GM23338 (cell line): Measurements from ENCODE around the gene TOLLIP. TPM values are rescaled to one million over a fixed set of nuclear protein-coding genes. Genes with fewer than 3 reads are reported as not detected.

ENCODE experiments used
- ATAC-seq: fragments of 200-7000 bp; cut with Tn5 transposase; 3 replicates; pipeline ENCODE4 v1.9.1; 2020
- DNase-seq: peaks from one replicate; pipeline ENCODE4 v3.0.0-alpha.2; 2015; ENCODE audit warnings: low spot score
- H2AFZ ChIP-seq: fragments of 200-600 bp; sonication (generic); 2 replicates; pipeline ENCODE4 v1.8.0; 2016; ENCODE audit warnings: antibody characterized with exemption, mild to moderate bottlenecking, moderate library complexity
- H3F3A ChIP-seq: fragments of 200-600 bp; sonication (generic); replicated peaks from 2 replicates; pipeline ENCODE4 v1.8.0; 2017; ENCODE audit warnings: antibody characterized with exemption, mixed run types, low read depth
- H3K27ac ChIP-seq: fragments of 200-600 bp; sonication (generic); 2 replicates; pipeline ENCODE4 v1.6.1; 2016; ENCODE audit warnings: low read depth
- H3K27me3 ChIP-seq: fragments of 200-600 bp; sonication (generic); 2 replicates; pipeline ENCODE4 v1.8.0; 2016; ENCODE audit warnings: mild to moderate bottlenecking, mixed run types, moderate library complexity; ENCODE audit not compliant: insufficient read depth
- H3K36me3 ChIP-seq: fragments of 200-600 bp; sonication (generic); 2 replicates; pipeline ENCODE4 v1.8.0; 2016; ENCODE audit warnings: mild to moderate bottlenecking; ENCODE audit not compliant: insufficient read depth
- H3K4me1 ChIP-seq: fragments of 200-600 bp; sonication (generic); 2 replicates; pipeline ENCODE4 v1.8.0; 2016; ENCODE audit warnings: mild to moderate bottlenecking, moderate library complexity; ENCODE audit not compliant: insufficient read depth
- H3K4me2 ChIP-seq: fragments of 200-600 bp; sonication (generic); 2 replicates; pipeline ENCODE4 v1.7.1; 2017; ENCODE audit warnings: mixed run types
- H3K4me3 ChIP-seq: fragments of 200-600 bp; sonication (generic); 2 replicates; pipeline ENCODE4 v1.6.1; 2016; ENCODE audit warnings: mixed run types
- H3K79me2 ChIP-seq: fragments of 200-600 bp; sonication (generic); replicated peaks from 2 replicates; pipeline ENCODE4 v1.8.0; 2017; ENCODE audit warnings: mild to moderate bottlenecking; ENCODE audit not compliant: insufficient read depth
- H3K9me2 ChIP-seq: fragments of 200-600 bp; sonication (generic); 2 replicates; pipeline ENCODE4 v1.8.0; 2017; ENCODE audit not compliant: insufficient read depth
- H4K20me1 ChIP-seq: fragments of 200-600 bp; sonication (generic); replicated peaks from 2 replicates; pipeline ENCODE4 v1.8.0; 2017; ENCODE audit warnings: mild to moderate bottlenecking; ENCODE audit not compliant: insufficient read depth
- H3K27ac Mint-ChIP-seq: 2 replicates; pipeline ENCODE4 v1.8.0; 2020; ENCODE audit warnings: inconsistent platforms, mild to moderate bottlenecking, moderate library complexity, mixed read lengths
- H3K27me3 Mint-ChIP-seq: 3 replicates; pipeline ENCODE4 v1.8.0; 2022; ENCODE audit warnings: low read depth, mild to moderate bottlenecking, moderate library complexity, mixed read lengths, inconsistent platforms; ENCODE audit not compliant: insufficient read depth, poor library complexity
- H3K36me3 Mint-ChIP-seq: 3 replicates; pipeline ENCODE4 v1.8.0; 2021; ENCODE audit warnings: low read depth, mild to moderate bottlenecking, inconsistent platforms, moderate library complexity, mixed read lengths
- H3K4me1 Mint-ChIP-seq: 3 replicates; pipeline ENCODE4 v1.8.0; 2020; ENCODE audit warnings: mild to moderate bottlenecking, inconsistent platforms, mixed read lengths
- H3K4me3 Mint-ChIP-seq: 3 replicates; pipeline ENCODE4 v1.8.0; 2021; ENCODE audit warnings: moderate library complexity, mild to moderate bottlenecking, inconsistent platforms, mixed read lengths
- H3K9me3 Mint-ChIP-seq: 3 replicates; pipeline ENCODE4 v1.8.0; 2020; ENCODE audit warnings: moderate library complexity, mild to moderate bottlenecking, inconsistent platforms, mixed read lengths
- CTCF ChIP-seq, 2 experiments: fragments of 200-600 bp in 1 of 2; sonication (generic) in 1 of 2; conservative IDR thresholded peaks; 2 replicates each; pipeline versions ENCODE4 v1.5.1 to v1.6.1; 2016 to 2017; ENCODE audit warnings: antibody characterized with exemption in 2 of 2, low read depth in 2 of 2, mild to moderate bottlenecking in 2 of 2, moderate library complexity in 1 of 2
- NANOG ChIP-seq: IDR thresholded peaks from 2 replicates; pipeline ENCODE4 v1.6.1; 2016; ENCODE audit warnings: antibody characterized with exemption, borderline replicate concordance
- POLR2AphosphoS5 ChIP-seq: IDR thresholded peaks from 2 replicates; pipeline ENCODE4 v1.6.1; 2016; ENCODE audit warnings: antibody characterized with exemption, low read depth
- REST ChIP-seq: IDR thresholded peaks from one replicate; pipeline ENCODE4 v1.6.1; 2018; ENCODE audit warnings: antibody characterized with exemption; ENCODE audit not compliant: unreplicated experiment
- STAT1 ChIP-seq: IDR thresholded peaks from one replicate; pipeline ENCODE4 v1.6.1; 2016; ENCODE audit warnings: antibody characterized with exemption; ENCODE audit not compliant: unreplicated experiment
- ZNF114 ChIP-seq: fragments of 250-450 bp; sonication (Bioruptor Pico); IDR thresholded peaks from 2 replicates; pipeline ENCODE4 v1.5.0; 2020; ENCODE audit warnings: mild to moderate bottlenecking, moderate library complexity
- ZNF331 ChIP-seq: fragments of 250-450 bp; sonication (Bioruptor Pico); IDR thresholded peaks from 2 replicates; pipeline ENCODE4 v1.5.0; 2020; ENCODE audit warnings: low read depth, mild to moderate bottlenecking, moderate library complexity
- ZNF462 ChIP-seq: fragments of 250-450 bp; sonication (Bioruptor Pico); IDR thresholded peaks from 2 replicates; pipeline ENCODE4 v1.5.0; 2020; ENCODE audit warnings: mild to moderate bottlenecking, moderate library complexity
- polyA plus RNA-seq: library from polyadenylated mRNA; unstranded; fragments of >200 nt; fragmentation: Nextera tagmentation; extraction: Ambion mirVana; gene quantifications from 2 replicates; pipeline ENCODE4 v1.2.1, GENCODE V29; 2016
- total RNA-seq: library from RNA; depleted of rRNA; stranded (reverse); fragments of >200 nt; shearing (Covaris generic); gene quantifications from 2 replicates; pipeline ENCODE4 v1.2.3, GENCODE V29; 2014

TOLLIP gene
- total and polyA plus RNA-seq, 2 experiments from 2014 or later, result 13.5 to 18.0 TPM

GRCh38 chr11:1261241-1262071 is 48.0 kb downstream of the TOLLIP start (continued):
- TF ChIP-seq ZNF114 (no peak), REST (no peak), NANOG (no peak)

- H3K36me3 ChIP-seq, result no peaks in the 10 kb centered on the region
- no peak overlapping the region for H3K27ac ChIP-seq
- DNase-seq (no peak), ATAC-seq (no peak)
- no peaks in the 10 kb centered on the region; the same call in 1 of the 2 replicates for H3K4me1 ChIP-seq
- H2AFZ ChIP-seq, result no peak overlapping the region
- no peaks in the 10 kb centered on the region for H3K79me2 ChIP-seq
- H3K9me2 ChIP-seq, result no peaks in the 10 kb centered on the region
- no peak overlapping the region for H3K4me2 ChIP-seq
- H4K20me1 ChIP-seq, result no peaks in the 10 kb centered on the region
- no peak overlapping the region for H3K4me3 Mint-ChIP-seq
- H3F3A ChIP-seq, result no peaks in the 10 kb centered on the region
- H3K4me3 ChIP-seq, result no peak overlapping the region
- peaks cover 9% of the 10 kb centered on the region for H3K27me3 Mint-ChIP-seq
- no peak overlapping the region for H3K27ac Mint-ChIP-seq
- peaks cover 2% of the 10 kb centered on the region; the same call in 2 of the 3 replicates for H3K4me1 Mint-ChIP-seq
- H3K27me3 ChIP-seq, result no peaks in the 10 kb centered on the region
- H3K9me3 Mint-ChIP-seq, result peaks cover 16% of the 10 kb centered on the region
- H3K36me3 Mint-ChIP-seq, result peaks cover 12% of the 10 kb centered on the region
- TF ChIP-seq ZNF462 (CRISPR knock-in tag), result no peak
- no peak for TF ChIP-seq STAT1
- no peak for TF ChIP-seq REST
- TF ChIP-seq ZNF331 (CRISPR knock-in tag), result no peak
- TF ChIP-seq CTCF (conservative IDR thresholded peaks at IDR 0.05; ENCODE audit: low read depth in 2 of 2), result no peak
- TF ChIP-seq POLR2AphosphoS5, result no peak
- TF ChIP-seq NANOG, result no peak
These were observed 48.8 kb downstream of the TOLLIP start for GRCh38 chr11:1260620-1261019.
